Ovary (tissue), 9 donors: ENCODE results near the gene LGR6. TPM values are rescaled to one million over a fixed set of nuclear protein-coding genes. Genes with fewer than 3 reads are reported as not detected.

Source experiments
- DNase-seq, 5 donors: peaks; one replicate each; pipeline ENCODE4 v3.0.0-alpha.2; 2019 to 2020
- H3K27ac ChIP-seq, 2 donors: fragments of 200-600 bp; one replicate each; pipeline versions ENCODE4 v1.5.1 to v1.8.0; 2019 to 2022
- H3K27me3 ChIP-seq: fragments of 200-600 bp; one replicate; pipeline ENCODE4 v1.8.0; 2022
- H3K36me3 ChIP-seq: fragments of 200-600 bp; sonication (generic); one replicate; pipeline ENCODE4 v1.5.1; 2019
- H3K4me1 ChIP-seq: one replicate; pipeline ENCODE4 v1.8.1; 2013; ENCODE audit warnings: mild to moderate bottlenecking, moderate library complexity; ENCODE audit not compliant: insufficient read depth
- H3K4me3 ChIP-seq: fragments of 200-600 bp; sonication (generic); one replicate; pipeline ENCODE4 v1.5.1; 2017
- H3K9me3 ChIP-seq, 2 donors: fragments of 200-600 bp in 1 of 2; sonication (generic) in 1 of 2; one replicate each; pipeline versions ENCODE4 v1.5.1 to v1.8.1; 2013 to 2019; ENCODE audit warnings: mild to moderate bottlenecking in 1 of 2, moderate library complexity in 1 of 2
- CTCF ChIP-seq, 3 donors: fragments of 450-650 bp in 2 of 3; fragments of 200-600 bp in 1 of 3; IDR thresholded peaks; one replicate each; pipeline versions ENCODE4 v1.5.1 to v1.8.0; 2016 to 2022; ENCODE audit warnings: antibody characterized with exemption in 3 of 3, mild to moderate bottlenecking in 1 of 3
- EP300 ChIP-seq: sonication (generic); formaldehyde crosslinking; IDR thresholded peaks from one replicate; pipeline ENCODE4 v1.6.1; 2017; ENCODE audit warnings: antibody characterized with exemption
- POLR2A ChIP-seq: fragments of 450-650 bp; IDR thresholded peaks from one replicate; pipeline ENCODE4 v1.6.1; 2017; ENCODE audit warnings: antibody characterized with exemption, mild to moderate bottlenecking, moderate library complexity
- WGBS, 3 donors: extraction: QIAGEN DNeasy Blood & Tissue Kit in 1 of 3; methylation state at CpG; one replicate each; pipeline versions ENCODE4 v1.1.5 to v1.1.7; 2013 to 2017; 5-methylcytosine and 5-hydroxymethylcytosine counted together
- intact Hi-C, 4 donors: fragments of 100-400 bp; cut with DNase I; formaldehyde crosslinking; loops; one replicate each; pipeline versions ENCODE4 v1.11.0 to v1.15.1; 2022 to 2023
- polyA plus RNA-seq, 2 donors: library from polyadenylated mRNA; stranded (reverse); fragments of 200-250 nt in 1 of 2; fragments of 350-450 nt in 1 of 2; fragmentation: Illumina TruSeq in 1 of 2; extraction: RNeasy Lipid Tissue Mini Kit (QIAGEN cat#74804) in 1 of 2; gene quantifications; one replicate each; pipeline ENCODE4 v1.2.3, GENCODE V29; 2013 to 2014
- total RNA-seq, 7 donors: library from RNA; depleted of rRNA in 2 of 7; stranded (reverse); fragments of >200 nt in 2 of 7; fragmentation: NEBNext Ultra II Directional in 3 of 7; extraction: Animal tissue kit (Norgen Biotek cat#: 25700) in 3 of 7; gene quantifications; one replicate each; pipeline versions ENCODE4 v1.1.0 to v1.2.4, GENCODE V29; 2016 to 2023
- donor health status: DM: no; HTN: no; CAD: no; lungs with moderate emphysema.
- donor health status: DM: no; HTN: no; CAD: no.
- donor health status: Bipolar disorder and iron deficiency.
- donor health status: DM: yes; HTN: yes; CAD: no.
- donor health status: DM: no; HTN: no; CAD: no.
- donor health status: DM: yes; HTN: yes; CAD: no.

LGR6 gene
- total and polyA plus RNA-seq, 9 donors = 0.24 to 12.4 (median 1.4) TPM

- no peaks in the 10 kb centered on the region for H3K4me1 ChIP-seq
- H3K9me3 ChIP-seq = no peaks in the 10 kb centered on the region
- intact Hi-C loops = no loop called here
- DNase-seq = no peak
- no peak for TF ChIP-seq POLR2A
- no peak for TF ChIP-seq CTCF (IDR thresholded peaks at IDR 0.05)
- no peak for TF ChIP-seq EP300
- no peak overlapping the region for H3K4me3 ChIP-seq
- H3K27me3 ChIP-seq = no peaks in the 10 kb centered on the region
- no peak overlapping the region for H3K27ac ChIP-seq
- 91 to 97% (median 96%) methylated on average over 3 of the region's 3 CpGs for WGBS, 3 donors
- H3K36me3 ChIP-seq = no peaks in the 10 kb centered on the region
These were observed 81.6 kb downstream of the LGR6 start for GRCh38 chr1:202275061-202275770.

GRCh38 chr1:202276081-202276715 is 82.6 kb downstream of the LGR6 start:
- WGBS, 3 donors = 88 to 92% (median 91%) methylated on average over 11 of the region's 11 CpGs
- no peak overlapping the region for H3K4me3 ChIP-seq
- no peaks in the 10 kb centered on the region for H3K9me3 ChIP-seq
- H3K27ac ChIP-seq = no peak overlapping the region
- no peaks in the 10 kb centered on the region for H3K4me1 ChIP-seq
- no peaks in the 10 kb centered on the region for H3K36me3 ChIP-seq
- TF ChIP-seq EP300 = no peak
- no peak for TF ChIP-seq CTCF (IDR thresholded peaks at IDR 0.05)
- TF ChIP-seq POLR2A = no peak
- no peak for DNase-seq
- H3K27me3 ChIP-seq = no peaks in the 10 kb centered on the region
- intact Hi-C loops = no loop called here

GRCh38 chr1:202276920-202277319 is 83.3 kb downstream of the LGR6 start:
- H3K9me3 ChIP-seq = no peaks in the 10 kb centered on the region
- DNase-seq = no peak
- H3K4me3 ChIP-seq = no peak overlapping the region
- WGBS, 3 donors = 90 to 92% (median 90%) methylated on average over 3 of the region's 3 CpGs
- no peaks in the 10 kb centered on the region for H3K27me3 ChIP-seq
- intact Hi-C loops = no loop called here
- H3K36me3 ChIP-seq = no peaks in the 10 kb centered on the region
- H3K27ac ChIP-seq = no peak overlapping the region
- TF ChIP-seq CTCF (IDR thresholded peaks at IDR 0.05) (no peak), EP300 (no peak), POLR2A (no peak)
- H3K4me1 ChIP-seq = no peaks in the 10 kb centered on the region

DNA sequence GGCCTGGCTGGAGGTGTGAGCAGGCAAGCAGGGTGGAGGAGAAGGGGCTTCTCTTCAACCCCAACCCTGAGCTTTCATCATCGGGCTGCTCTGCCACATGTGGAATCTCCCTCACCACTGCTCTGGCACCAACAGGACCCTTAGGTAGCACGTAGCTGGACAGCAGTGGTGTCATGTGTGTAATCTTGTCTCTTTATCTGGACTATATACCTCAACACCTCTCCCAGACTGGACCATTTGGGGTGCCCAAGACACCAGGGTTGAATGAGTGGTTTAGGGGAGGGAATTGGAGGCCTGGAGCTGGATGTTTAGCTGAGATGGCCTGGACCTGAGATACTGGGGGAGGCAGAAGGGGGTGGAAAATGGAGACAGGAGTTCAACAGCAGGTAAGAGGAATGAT is 85.2 kb downstream of the LGR6 start:
- no peak overlapping the region for H3K4me3 ChIP-seq
- H3K9me3 ChIP-seq = no peaks in the 10 kb centered on the region
- TF ChIP-seq POLR2A (no peak), EP300 (no peak), CTCF (IDR thresholded peaks at IDR 0.05) (no peak)
- H3K27ac ChIP-seq = no peak overlapping the region
- no peaks in the 10 kb centered on the region for H3K36me3 ChIP-seq
- no peaks in the 10 kb centered on the region for H3K27me3 ChIP-seq
- 89 to 98% (median 97%) methylated on average over 2 of the region's 2 CpGs for WGBS, 3 donors
- no peaks in the 10 kb centered on the region for H3K4me1 ChIP-seq
- peak in 1 of 5 donors; percentile 3 for DNase-seq
- intact Hi-C loops = no loop called here
